Measurements from ENCODE around the gene CCNYL1. TPM values are rescaled to one million over a fixed set of nuclear protein-coding genes. Genes with fewer than 3 reads are reported as not detected.

Gene CCNYL1
- polyA plus RNA-seq, 3 donors from 2014 or later: 0.32 to 1.6 (median 1.3) TPM

DNA sequence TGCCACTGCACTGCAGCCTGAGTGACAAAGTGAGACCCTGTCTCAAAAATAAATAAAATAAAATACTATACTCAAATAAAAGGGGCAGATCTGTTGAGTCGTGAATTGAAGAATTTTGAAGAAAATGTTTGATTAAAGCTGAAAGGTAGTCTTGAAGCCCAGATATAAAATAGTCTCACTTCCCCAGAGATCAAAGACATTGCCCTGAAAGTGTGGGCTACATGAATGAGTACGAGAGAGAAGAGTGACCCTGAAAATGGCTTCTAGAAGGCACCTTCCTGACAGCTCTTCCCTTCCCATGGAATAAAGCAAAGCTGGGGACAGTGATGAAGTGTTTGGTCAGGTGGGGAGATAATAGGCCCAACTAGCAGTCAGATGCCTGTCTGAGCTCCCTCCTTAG is 72.1 kb downstream of the CCNYL1 start:
- H3K27me3 Mint-ChIP-seq (ENCODE audit: low read depth in 3 of 3): peaks cover 2 to 14% (median 2%) of the 10 kb centered on the region in 3 donors
- H3K4me1 Mint-ChIP-seq: no peaks in the 10 kb centered on the region
- no peak overlapping the region for H3K4me3 Mint-ChIP-seq
- H3K36me3 Mint-ChIP-seq: peaks cover 0 to 4% (median 0%) of the 10 kb centered on the region in 3 donors
- H3K27ac Mint-ChIP-seq: no peak overlapping the region
- DNase-seq: no peak
- H3K9me3 Mint-ChIP-seq: no peaks in the 10 kb centered on the region

DNA sequence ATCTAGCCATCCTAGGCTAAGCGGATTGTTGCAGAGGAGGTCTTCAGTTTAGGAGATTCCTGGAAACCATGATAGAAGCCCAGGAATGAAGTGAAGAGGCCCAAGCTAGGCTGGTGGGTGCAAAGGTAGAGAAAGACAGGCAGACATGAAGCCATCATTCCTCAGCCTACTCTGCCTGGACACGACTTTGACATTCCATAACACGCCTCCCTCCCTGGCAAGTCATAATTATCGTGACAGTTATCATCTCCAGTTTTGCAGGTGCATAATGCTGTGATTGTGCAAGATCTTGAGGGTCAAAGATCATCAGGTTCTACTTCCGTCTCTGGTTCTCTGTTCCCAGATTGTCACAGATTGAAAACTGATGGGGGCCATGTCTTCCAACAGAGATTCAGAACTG is 73.5 kb downstream of the CCNYL1 start:
- H3K4me3 Mint-ChIP-seq: no peak overlapping the region
- no peaks in the 10 kb centered on the region for H3K4me1 Mint-ChIP-seq
- peaks cover 0 to 4% (median 0%) of the 10 kb centered on the region in 3 donors for H3K36me3 Mint-ChIP-seq
- DNase-seq: no peak
- peaks cover 2 to 14% (median 2%) of the 10 kb centered on the region in 3 donors for H3K27me3 Mint-ChIP-seq (ENCODE audit: low read depth in 3 of 3)
- no peak overlapping the region for H3K27ac Mint-ChIP-seq
- no peaks in the 10 kb centered on the region for H3K9me3 Mint-ChIP-seq

DNA sequence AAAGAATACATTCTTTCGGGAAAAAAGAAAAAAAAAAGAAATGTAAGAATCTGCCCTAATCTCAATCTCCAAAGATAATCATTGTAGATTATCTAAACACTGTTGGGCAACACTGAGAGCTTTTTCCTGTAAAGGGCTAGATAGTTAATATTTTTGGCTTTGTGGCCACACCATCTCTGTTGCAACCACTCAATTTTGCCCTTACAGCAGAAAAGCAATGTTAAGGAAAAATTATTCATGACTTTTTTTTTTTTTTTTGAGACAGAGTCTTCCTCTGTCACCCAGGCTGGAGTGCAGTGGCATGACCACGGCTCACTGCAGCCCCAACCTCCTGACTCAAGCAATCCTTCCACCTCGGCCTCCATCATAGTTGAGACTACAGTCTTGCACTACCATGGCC is 75.6 kb downstream of the CCNYL1 start:
- H3K4me3 Mint-ChIP-seq: no peak overlapping the region
- no peak for DNase-seq
- no peaks in the 10 kb centered on the region for H3K4me1 Mint-ChIP-seq
- peaks cover 0 to 4% (median 0%) of the 10 kb centered on the region in 3 donors for H3K36me3 Mint-ChIP-seq
- H3K27me3 Mint-ChIP-seq (ENCODE audit: low read depth in 3 of 3): peaks cover 2 to 8% (median 2%) of the 10 kb centered on the region in 3 donors
- no peaks in the 10 kb centered on the region for H3K9me3 Mint-ChIP-seq
- no peak overlapping the region for H3K27ac Mint-ChIP-seq

DNA sequence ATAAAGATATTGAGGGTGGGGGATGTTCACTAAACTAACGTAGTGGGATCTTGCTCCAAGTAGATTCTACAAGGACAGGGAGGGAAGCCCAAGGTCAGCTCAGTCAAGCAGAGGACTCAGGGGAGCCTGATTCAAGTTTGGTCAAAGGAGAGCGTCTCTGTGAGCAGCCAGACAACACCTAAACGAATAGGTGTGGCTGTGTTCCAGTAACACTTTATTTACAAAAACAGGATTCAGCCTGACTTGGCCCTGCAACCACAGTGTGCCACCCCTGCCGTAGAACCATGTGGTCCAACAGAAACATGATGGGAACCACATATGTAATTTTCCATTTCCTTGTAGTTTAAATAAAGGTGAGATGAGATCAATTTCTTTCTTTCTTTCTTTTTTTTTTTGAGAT is 76.4 kb downstream of the CCNYL1 start:
- H3K9me3 Mint-ChIP-seq: no peaks in the 10 kb centered on the region
- H3K36me3 Mint-ChIP-seq: peaks cover 0 to 4% (median 0%) of the 10 kb centered on the region in 3 donors
- no peak overlapping the region for H3K27ac Mint-ChIP-seq
- no peaks in the 10 kb centered on the region for H3K4me1 Mint-ChIP-seq
- no peak for DNase-seq
- H3K4me3 Mint-ChIP-seq: no peak overlapping the region
- H3K27me3 Mint-ChIP-seq (ENCODE audit: low read depth in 3 of 3): peaks cover 2 to 8% (median 2%) of the 10 kb centered on the region in 3 donors

DNA sequence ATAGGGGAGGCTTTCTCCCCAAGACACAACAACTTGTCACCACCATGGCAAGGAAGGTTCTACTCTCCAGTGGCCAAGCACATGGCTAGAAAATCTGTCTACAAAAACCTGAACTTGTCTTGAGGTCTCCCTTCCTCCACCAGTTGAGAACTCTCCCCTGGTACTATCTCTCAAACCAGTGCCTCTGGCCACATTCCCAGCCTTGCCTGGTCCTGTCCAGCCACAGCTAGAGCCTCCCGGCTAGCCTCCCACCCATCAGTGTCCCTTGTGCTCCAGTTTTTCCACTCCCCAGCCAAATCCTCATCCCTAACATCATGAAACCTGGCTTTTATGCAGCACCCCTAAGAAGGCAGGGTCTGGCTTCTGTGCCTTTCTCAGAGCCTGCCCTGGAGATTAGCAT is 79.5 kb downstream of the CCNYL1 start:
- no peaks in the 10 kb centered on the region for H3K4me1 Mint-ChIP-seq
- no peak for DNase-seq

DNA sequence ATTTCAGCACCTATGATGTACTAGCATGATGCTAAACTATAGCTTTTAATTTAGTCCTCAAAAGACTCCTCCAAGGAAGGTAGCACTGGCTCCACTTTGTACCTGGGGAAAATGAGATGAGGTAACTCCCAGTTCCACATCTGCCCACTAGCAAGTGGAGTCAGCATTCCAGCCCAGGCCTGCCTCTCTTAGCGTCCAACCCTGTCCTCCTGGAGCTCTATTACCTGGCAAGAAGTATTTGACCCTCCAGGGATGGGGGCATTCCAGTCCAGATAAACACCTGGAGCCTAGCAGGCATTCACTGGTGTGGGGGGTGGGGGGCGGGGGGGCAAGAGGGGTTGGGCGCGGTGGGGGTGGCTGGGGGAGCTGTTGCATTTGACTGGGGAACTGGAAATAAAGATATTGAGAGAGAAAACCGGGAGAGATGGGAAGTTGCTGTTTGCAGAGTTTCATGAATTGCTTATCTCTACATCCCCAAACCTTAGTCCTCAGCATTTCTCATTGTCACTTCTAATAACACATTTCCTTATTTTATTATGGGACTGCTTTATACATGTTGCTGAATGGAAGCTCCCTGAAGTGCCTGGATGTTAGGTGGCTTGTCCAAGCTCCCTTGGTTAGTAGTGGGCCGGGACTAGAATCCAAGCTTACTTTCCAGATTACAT is 80.3 kb downstream of the CCNYL1 start:
- DNase-seq: no peak
- peaks cover 0 to 4% (median 0%) of the 10 kb centered on the region in 3 donors for H3K36me3 Mint-ChIP-seq
- H3K4me1 Mint-ChIP-seq: no peaks in the 10 kb centered on the region
- H3K9me3 Mint-ChIP-seq: no peaks in the 10 kb centered on the region
- H3K27ac Mint-ChIP-seq: no peak overlapping the region
- H3K27me3 Mint-ChIP-seq (ENCODE audit: low read depth in 3 of 3): peaks cover 0 to 7% (median 1%) of the 10 kb centered on the region in 3 donors
- no peak overlapping the region for H3K4me3 Mint-ChIP-seq

More for the DNA sequence above, 79.5 kb downstream of the CCNYL1 start:
- Mint-ChIP-seq H3K4me3 (no peak overlapping the region), H3K9me3 (no peaks in the 10 kb centered on the region), H3K27me3 (ENCODE audit: low read depth in 3 of 3) (peaks cover 0 to 7% (median 1%) of the 10 kb centered on the region in 3 donors), H3K36me3 (peaks cover 0 to 4% (median 0%) of the 10 kb centered on the region in 3 donors), H3K27ac (no peak overlapping the region)

DNA sequence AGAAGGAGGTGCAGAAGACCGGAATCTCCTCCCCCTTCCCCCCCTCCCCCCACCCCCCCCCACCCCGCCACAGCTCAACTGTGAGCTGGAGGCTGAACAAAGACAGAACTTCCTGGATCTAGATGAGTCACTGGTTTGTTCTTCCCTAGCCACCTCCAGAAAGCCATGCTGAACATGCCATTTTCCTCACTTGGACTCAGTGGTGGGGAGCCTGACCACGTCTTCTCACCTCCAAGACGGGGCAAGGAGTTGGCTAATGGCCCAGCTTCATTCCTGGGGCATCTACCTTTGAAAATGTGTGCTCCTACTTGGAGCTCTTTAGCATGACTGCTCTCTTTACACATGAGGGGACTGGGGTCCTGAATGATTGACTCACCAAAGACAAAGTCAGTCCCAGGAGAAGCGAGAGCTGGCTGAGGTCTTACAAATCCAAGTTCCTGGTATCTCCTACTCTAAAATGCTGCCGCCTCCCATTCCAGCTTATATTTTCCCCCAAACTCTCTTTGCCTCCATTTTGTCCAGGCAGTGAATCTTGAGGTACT is 80.9 kb downstream of the CCNYL1 start:
- peaks cover 0 to 4% (median 0%) of the 10 kb centered on the region in 3 donors for H3K36me3 Mint-ChIP-seq

DNA sequence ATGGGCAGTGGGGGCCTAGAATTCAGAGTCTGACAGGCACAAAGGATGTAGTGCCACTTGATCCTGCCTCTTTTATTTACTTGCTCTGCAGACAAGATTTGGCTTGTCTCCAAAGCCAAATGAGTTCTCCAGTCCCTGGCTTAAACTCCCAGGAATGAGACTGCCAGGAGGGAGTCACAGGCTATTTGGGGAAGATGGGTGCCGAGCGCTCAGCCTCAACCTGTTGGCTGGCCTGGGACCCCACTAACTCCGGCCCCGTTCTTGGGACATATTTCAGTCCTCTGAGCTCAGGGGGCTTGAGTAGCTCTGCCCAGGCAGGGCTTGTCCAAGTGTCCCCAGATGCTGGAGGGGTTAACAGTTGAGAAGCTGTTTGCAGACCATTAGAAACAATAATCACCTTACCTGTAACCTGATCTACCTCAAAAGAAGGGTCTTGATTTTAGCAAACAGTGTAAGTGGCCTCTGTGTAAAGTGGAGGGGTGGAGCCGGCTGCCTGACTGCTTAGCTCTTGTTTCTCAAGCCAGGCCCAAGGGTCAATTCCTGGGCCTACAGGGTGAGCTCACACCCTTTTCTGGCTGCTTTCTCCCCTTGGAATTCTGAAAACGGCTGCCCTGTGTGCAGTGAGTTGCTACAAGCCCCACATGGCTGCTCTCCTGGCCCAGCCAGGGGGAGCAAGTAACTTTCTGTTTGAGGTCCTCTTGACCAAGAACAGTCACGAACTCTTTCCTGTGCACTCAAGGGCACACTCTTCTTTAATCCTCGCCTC is 85.3 kb downstream of the CCNYL1 start:
- no peak overlapping the region for H3K4me3 Mint-ChIP-seq
- no peak overlapping the region for H3K27ac Mint-ChIP-seq
- peaks cover 0 to 2% (median 1%) of the 10 kb centered on the region in 3 donors for H3K27me3 Mint-ChIP-seq (ENCODE audit: low read depth in 3 of 3)
- no peaks in the 10 kb centered on the region for H3K9me3 Mint-ChIP-seq
- H3K36me3 Mint-ChIP-seq: no peaks in the 10 kb centered on the region
- no peak for DNase-seq
- H3K4me1 Mint-ChIP-seq: no peaks in the 10 kb centered on the region

More for the DNA sequence above, 80.9 kb downstream of the CCNYL1 start:
- no peak for DNase-seq
- no peaks in the 10 kb centered on the region for H3K4me1 Mint-ChIP-seq
- H3K27me3 Mint-ChIP-seq (ENCODE audit: low read depth in 3 of 3): peaks cover 0 to 7% (median 1%) of the 10 kb centered on the region in 3 donors
- no peak overlapping the region for H3K4me3 Mint-ChIP-seq
- no peaks in the 10 kb centered on the region for H3K9me3 Mint-ChIP-seq
- no peak overlapping the region for H3K27ac Mint-ChIP-seq

DNA sequence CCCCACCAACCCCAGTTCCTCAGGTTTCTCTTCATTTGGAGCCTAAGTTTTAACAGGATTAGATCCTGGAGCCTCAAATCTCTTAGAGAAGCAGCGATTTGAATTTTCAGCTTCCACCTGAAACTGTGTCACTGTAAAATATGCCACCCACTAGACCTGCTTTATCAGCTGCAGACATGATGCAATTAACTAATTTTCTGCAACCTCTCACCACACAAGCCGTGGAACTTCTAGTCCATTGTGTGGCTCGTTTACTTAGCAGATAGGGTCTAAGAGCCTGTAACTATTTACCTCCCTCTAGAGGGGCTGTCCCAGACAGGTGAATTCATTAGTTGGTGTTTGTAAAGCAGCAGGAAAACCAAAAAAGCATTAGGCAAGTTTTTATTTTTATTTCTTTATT is 89.8 kb downstream of the CCNYL1 start:
- Mint-ChIP-seq H3K9me3 (no peaks in the 10 kb centered on the region), H3K27ac (no peak overlapping the region), H3K36me3 (no peaks in the 10 kb centered on the region), H3K4me1 (no peaks in the 10 kb centered on the region), H3K4me3 (no peak overlapping the region), H3K27me3 (ENCODE audit: low read depth in 3 of 3) (peaks cover 0 to 6% (median 0%) of the 10 kb centered on the region in 3 donors)
- DNase-seq: no peak

DNA sequence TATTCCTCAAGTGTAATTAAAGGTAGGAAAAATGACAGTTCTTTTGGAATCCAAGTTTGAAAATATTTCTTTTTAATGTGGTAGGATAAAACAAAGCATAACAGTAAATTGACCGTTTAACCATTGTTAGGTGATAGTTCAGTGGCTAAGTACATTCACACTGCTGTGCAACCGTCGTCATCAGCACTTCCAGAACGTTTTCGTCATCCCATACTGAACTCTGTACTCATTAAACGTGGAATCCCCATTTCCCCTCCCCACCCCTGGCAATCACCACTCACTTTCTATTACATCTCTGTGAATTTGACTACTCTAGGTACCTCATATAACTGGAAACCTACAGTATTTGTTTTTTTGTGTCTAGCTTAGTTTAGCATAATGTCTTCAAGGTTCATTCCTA is 91.2 kb downstream of the CCNYL1 start:
- Mint-ChIP-seq H3K27me3 (ENCODE audit: low read depth in 3 of 3) (peaks cover 0 to 6% (median 0%) of the 10 kb centered on the region in 3 donors), H3K9me3 (no peaks in the 10 kb centered on the region), H3K4me1 (no peaks in the 10 kb centered on the region), H3K36me3 (no peaks in the 10 kb centered on the region), H3K4me3 (no peak overlapping the region), H3K27ac (no peak overlapping the region)
- no peak for DNase-seq

Other genes starting within 250 kb of the CCNYL1 start
- 10 to 100 TPM; 48.7 to 64.8 (median 59.4) TPM for gene CREB1, start 181.7 kb upstream of the CCNYL1 start, polyA plus RNA-seq
- 10 to 100 TPM; 24.5 to 33.1 (median 24.6) TPM for gene METTL21A, start 86.2 kb upstream of the CCNYL1 start, polyA plus RNA-seq
- gene FZD5, start 58.3 kb downstream of the CCNYL1 start, polyA plus RNA-seq: under 1 TPM in 2 of 3 donors, not detected in 1; 0.13 to 0.43 TPM